ENCODE data around the gene RAB20.

RAB20 gene

DNA sequence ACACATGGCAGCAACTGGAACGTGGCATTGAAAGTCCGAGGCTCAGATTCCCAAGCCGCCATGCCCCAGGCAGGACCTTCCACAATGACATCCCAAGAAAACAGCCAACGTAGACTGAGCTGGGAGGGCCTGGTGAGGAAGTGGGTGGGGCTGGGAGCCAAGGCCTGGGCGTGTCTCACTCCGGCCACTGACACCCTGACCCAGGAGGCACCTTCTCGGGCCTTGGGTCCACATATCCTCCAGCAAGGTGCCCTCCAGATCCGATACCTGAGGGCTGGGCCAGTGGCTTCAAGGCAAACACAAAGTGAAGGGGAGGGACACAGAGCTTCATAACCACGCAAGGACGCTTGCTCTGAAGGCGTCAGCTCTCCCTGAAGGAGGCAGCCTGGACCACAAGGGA lies 43.0 kb downstream of the RAB20 start:
- TF ChIP-seq, protein P1, sequence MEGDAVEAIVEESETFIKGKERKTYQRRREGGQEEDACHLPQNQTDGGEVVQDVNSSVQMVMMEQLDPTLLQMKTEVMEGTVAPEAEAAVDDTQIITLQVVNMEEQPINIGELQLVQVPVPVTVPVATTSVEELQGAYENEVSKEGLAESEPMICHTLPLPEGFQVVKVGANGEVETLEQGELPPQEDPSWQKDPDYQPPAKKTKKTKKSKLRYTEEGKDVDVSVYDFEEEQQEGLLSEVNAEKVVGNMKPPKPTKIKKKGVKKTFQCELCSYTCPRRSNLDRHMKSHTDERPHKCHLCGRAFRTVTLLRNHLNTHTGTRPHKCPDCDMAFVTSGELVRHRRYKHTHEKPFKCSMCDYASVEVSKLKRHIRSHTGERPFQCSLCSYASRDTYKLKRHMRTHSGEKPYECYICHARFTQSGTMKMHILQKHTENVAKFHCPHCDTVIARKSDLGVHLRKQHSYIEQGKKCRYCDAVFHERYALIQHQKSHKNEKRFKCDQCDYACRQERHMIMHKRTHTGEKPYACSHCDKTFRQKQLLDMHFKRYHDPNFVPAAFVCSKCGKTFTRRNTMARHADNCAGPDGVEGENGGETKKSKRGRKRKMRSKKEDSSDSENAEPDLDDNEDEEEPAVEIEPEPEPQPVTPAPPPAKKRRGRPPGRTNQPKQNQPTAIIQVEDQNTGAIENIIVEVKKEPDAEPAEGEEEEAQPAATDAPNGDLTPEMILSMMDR (IDR thresholded peaks at IDR 0.05; ENCODE audit: low read depth, low read length), result no peak
- H3K36me3 ChIP-seq, result no peaks in the 10 kb centered on the region
- no peaks in the 10 kb centered on the region for H3K4me1 ChIP-seq
- DNase-seq, result no peak
- H3K27me3 ChIP-seq, result peaks cover 6% of the 10 kb centered on the region
- H3K4me3 ChIP-seq (ENCODE audit: low read depth, low read length), result no peak overlapping the region
- no peaks in the 10 kb centered on the region for H3K9me3 ChIP-seq

DNA sequence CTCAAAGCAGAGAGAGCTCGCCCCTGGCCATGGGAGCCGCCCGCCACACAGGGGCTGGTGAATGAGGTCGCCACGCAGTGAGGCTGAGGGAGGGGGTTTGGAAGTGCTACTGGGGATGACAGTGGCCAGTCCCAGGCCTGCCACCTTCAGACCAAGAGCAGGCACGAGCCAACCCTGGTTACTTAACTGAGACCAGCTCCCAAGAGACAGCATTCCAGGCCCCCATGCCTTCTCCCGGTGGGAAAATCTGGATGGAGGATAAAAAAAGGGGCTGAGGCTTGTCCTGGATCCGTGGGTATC lies 43.3 kb downstream of the RAB20 start:
- H3K4me1 ChIP-seq, result no peaks in the 10 kb centered on the region
- peaks cover 6% of the 10 kb centered on the region for H3K27me3 ChIP-seq

DNA sequence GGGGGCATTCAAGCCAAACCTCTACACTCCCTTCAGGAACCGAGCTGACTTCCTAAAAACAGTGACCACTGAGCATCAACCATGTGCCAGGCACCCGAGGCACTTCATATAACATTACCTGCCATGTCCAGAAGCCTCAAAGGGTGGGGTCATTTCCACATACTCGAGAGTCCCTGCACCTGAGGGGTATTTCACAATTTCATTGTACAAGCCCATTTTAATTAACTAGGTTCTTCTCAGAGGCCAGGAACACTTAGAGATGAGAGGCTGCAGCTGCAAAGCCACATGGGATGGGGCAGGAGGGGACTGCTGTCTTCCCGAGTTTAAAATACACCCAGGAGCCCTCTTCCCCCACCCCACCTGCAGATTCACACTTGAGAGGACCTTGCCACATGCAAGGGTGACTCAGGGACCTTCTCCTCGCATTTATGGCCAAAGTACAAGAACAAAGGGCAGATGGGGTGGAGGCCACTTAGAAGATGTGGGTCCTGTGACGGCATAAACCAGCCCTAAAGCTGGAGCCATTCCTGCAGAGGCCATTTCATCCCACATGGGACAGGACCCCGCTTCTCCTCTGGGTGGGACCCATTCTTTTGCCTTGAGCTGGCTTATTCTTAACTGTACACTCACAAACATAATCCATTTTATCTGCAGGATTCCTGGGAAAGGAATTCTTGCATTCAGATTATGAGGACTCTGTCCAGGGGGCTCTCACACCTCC lies 43.9 kb downstream of the RAB20 start:
- no peaks in the 10 kb centered on the region for H3K4me1 ChIP-seq
- no peaks in the 10 kb centered on the region for H3K36me3 ChIP-seq

More for the DNA sequence above, 43.3 kb downstream of the RAB20 start:
- no peaks in the 10 kb centered on the region for H3K36me3 ChIP-seq
- no peaks in the 10 kb centered on the region for H3K9me3 ChIP-seq
- TF ChIP-seq, protein P1 (IDR thresholded peaks at IDR 0.05; ENCODE audit: low read depth, low read length), result no peak
- no peak for DNase-seq
- H3K4me3 ChIP-seq (ENCODE audit: low read depth, low read length), result no peak overlapping the region

DNA sequence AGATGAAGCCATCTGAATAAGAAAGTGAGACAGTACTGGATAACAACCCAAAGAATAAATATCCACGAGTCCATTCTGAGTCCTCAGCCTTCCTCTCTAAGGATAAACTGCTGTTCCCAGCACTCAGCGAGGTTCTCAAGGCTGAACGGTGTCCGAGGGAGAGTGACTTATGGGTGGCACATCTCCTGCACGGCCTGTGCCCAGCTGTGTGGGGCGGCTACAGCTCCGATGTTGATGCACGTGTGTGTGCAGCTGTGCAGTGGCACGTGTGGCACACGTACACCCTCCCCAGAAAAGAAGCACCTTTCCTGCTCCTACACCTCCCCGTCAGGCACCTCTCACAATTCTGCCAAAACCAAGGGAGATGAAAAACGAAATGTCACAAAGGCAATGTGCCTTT lies 45.0 kb downstream of the RAB20 start:
- Histone ChIP-seq H3K4me1 (no peaks in the 10 kb centered on the region), H3K36me3 (no peaks in the 10 kb centered on the region), H3K9me3 (no peaks in the 10 kb centered on the region), H3K4me3 (ENCODE audit: low read depth, low read length) (no peak overlapping the region), H3K27me3 (peaks cover 6% of the 10 kb centered on the region)
- TF ChIP-seq, protein P1 (IDR thresholded peaks at IDR 0.05; ENCODE audit: low read depth, low read length), result no peak
- DNase-seq, result no peak

More for the DNA sequence above, 43.9 kb downstream of the RAB20 start:
- DNase-seq, result no peak
- Histone ChIP-seq H3K27me3 (peaks cover 6% of the 10 kb centered on the region), H3K9me3 (no peaks in the 10 kb centered on the region), H3K4me3 (ENCODE audit: low read depth, low read length) (no peak overlapping the region)
- TF ChIP-seq, protein P1 (IDR thresholded peaks at IDR 0.05; ENCODE audit: low read depth, low read length), result no peak

DNA sequence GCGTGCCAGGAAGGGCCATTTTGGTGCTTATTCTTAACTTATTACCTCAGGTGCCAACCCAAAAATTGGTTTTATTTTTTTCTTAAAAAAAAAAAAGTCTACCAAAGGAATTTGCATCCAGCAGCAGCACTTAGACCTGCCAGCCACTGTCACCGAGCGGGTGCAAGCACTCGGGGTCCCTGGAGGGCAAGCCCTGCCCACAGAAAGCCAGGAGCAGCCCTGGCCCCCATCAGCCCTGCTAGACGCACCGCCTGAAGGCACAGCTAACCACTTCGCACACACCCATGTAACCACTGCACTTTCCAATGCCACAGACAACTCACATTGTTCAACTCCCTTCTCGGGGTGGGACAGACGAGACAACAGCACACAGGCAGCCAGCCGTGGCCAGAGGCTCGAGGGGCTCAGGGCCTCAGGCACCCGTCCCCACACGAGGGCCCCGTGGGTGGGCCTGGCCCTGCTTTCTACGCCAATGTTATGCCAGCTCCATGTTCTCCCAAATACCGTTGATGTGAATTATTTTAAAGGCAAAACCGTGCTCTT lies 49.3 kb downstream of the RAB20 start:
- no peak for DNase-seq
- no peaks in the 10 kb centered on the region for H3K9me3 ChIP-seq
- TF ChIP-seq, protein P1 (IDR thresholded peaks at IDR 0.05; ENCODE audit: low read depth, low read length), result no peak
- H3K27me3 ChIP-seq, result peaks cover 9% of the 10 kb centered on the region
- H3K4me3 ChIP-seq (ENCODE audit: low read depth, low read length), result no peak overlapping the region
- no peaks in the 10 kb centered on the region for H3K36me3 ChIP-seq
- H3K4me1 ChIP-seq, result peaks cover 9% of the 10 kb centered on the region; the same call in 1 of the 2 replicates

DNA sequence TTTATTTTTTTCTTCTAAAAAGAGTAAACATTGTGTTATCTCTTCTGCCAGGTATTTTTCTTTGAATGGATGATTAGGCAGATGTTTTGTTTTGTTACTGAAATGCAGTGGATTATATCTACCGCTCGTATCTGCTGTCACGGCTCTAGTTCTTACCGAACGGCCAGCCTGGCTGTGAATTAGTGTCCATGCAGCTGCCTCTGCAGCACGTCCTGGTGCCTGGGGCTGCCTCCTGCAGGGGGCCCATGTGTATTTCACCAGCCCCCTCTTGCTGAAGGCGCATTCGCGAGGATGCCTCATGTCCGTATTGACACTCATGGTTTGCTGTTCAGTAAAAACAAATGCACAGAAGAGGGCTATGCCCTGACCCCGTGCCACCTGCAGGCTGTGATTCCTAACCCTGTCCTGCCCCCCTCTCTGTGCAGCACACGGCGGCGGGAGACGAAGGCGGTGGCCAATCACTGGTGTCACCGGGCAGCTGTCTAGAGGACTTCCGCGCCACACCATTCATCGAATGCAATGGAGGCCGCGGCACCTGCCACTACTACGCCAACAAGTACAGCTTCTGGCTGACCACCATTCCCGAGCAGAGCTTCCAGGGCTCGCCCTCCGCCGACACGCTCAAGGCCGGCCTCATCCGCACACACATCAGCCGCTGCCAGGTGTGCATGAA lies 49.9 kb downstream of the RAB20 start:
- no peaks in the 10 kb centered on the region for H3K36me3 ChIP-seq
- no peak overlapping the region for H3K4me3 ChIP-seq (ENCODE audit: low read depth, low read length)
- peak; percentile 54 for DNase-seq
- H3K27me3 ChIP-seq, result peaks cover 9% of the 10 kb centered on the region
- H3K9me3 ChIP-seq, result no peaks in the 10 kb centered on the region
- H3K4me1 ChIP-seq, result peaks cover 9% of the 10 kb centered on the region; the same call in 1 of the 2 replicates
- TF ChIP-seq, protein P1 (IDR thresholded peaks at IDR 0.05; ENCODE audit: low read depth, low read length), result peak; percentile 41
